ENCODE results near the gene MMP17.

DNA sequence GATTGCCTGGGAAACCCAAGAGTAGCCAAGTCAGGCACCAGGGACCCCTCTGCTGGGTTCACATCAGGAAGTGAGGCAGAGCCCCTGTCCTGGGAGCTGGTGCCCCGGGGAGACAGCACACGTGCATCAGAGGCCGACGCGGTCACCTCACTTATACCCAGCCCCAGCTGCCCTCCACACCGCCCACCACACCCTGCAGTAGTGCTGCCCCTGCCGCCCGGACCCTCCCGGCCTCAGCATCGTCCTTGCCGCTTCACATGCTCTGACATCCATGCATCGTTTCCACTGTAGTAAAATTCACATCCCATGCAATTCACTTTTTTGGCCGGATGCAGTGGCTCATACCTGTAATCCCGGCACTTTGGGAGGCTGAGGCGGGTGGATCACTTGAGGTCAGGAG is 14.0 kb downstream of the MMP17 start:
- TF ChIP-seq, protein P1, sequence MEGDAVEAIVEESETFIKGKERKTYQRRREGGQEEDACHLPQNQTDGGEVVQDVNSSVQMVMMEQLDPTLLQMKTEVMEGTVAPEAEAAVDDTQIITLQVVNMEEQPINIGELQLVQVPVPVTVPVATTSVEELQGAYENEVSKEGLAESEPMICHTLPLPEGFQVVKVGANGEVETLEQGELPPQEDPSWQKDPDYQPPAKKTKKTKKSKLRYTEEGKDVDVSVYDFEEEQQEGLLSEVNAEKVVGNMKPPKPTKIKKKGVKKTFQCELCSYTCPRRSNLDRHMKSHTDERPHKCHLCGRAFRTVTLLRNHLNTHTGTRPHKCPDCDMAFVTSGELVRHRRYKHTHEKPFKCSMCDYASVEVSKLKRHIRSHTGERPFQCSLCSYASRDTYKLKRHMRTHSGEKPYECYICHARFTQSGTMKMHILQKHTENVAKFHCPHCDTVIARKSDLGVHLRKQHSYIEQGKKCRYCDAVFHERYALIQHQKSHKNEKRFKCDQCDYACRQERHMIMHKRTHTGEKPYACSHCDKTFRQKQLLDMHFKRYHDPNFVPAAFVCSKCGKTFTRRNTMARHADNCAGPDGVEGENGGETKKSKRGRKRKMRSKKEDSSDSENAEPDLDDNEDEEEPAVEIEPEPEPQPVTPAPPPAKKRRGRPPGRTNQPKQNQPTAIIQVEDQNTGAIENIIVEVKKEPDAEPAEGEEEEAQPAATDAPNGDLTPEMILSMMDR (IDR thresholded peaks at IDR 0.05), result no peak
- no peak for TF ChIP-seq POLR2A (IDR thresholded peaks at IDR 0.05)

Measured in ovary (tissue), 3 donors.